Measurements from ENCODE around the gene FKBP5.

GRCh38 chr6:35637911-35638310, 50.8 kb downstream of the FKBP5 start:
- no peak for TF ChIP-seq ZNF8 (CRISPR knock-in tag; IDR thresholded peaks at IDR 0.05)
- TF ChIP-seq ZC3H10 (CRISPR knock-in tag; IDR thresholded peaks at IDR 0.05) = no peak
- TF ChIP-seq, protein P1, sequence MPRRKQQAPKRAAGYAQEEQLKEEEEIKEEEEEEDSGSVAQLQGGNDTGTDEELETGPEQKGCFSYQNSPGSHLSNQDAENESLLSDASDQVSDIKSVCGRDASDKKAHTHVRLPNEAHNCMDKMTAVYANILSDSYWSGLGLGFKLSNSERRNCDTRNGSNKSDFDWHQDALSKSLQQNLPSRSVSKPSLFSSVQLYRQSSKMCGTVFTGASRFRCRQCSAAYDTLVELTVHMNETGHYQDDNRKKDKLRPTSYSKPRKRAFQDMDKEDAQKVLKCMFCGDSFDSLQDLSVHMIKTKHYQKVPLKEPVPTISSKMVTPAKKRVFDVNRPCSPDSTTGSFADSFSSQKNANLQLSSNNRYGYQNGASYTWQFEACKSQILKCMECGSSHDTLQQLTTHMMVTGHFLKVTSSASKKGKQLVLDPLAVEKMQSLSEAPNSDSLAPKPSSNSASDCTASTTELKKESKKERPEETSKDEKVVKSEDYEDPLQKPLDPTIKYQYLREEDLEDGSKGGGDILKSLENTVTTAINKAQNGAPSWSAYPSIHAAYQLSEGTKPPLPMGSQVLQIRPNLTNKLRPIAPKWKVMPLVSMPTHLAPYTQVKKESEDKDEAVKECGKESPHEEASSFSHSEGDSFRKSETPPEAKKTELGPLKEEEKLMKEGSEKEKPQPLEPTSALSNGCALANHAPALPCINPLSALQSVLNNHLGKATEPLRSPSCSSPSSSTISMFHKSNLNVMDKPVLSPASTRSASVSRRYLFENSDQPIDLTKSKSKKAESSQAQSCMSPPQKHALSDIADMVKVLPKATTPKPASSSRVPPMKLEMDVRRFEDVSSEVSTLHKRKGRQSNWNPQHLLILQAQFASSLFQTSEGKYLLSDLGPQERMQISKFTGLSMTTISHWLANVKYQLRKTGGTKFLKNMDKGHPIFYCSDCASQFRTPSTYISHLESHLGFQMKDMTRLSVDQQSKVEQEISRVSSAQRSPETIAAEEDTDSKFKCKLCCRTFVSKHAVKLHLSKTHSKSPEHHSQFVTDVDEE (CRISPR knock-in tag; IDR thresholded peaks at IDR 0.05) = no peak
- TF ChIP-seq, protein P2, sequence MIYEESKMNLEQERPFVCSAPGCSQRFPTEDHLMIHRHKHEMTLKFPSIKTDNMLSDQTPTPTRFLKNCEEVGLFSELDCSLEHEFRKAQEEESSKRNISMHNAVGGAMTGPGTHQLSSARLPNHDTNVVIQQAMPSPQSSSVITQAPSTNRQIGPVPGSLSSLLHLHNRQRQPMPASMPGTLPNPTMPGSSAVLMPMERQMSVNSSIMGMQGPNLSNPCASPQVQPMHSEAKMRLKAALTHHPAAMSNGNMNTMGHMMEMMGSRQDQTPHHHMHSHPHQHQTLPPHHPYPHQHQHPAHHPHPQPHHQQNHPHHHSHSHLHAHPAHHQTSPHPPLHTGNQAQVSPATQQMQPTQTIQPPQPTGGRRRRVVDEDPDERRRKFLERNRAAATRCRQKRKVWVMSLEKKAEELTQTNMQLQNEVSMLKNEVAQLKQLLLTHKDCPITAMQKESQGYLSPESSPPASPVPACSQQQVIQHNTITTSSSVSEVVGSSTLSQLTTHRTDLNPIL (CRISPR knock-in tag; IDR thresholded peaks at IDR 0.05; ENCODE audit: low read depth) = no peak
